Colonic mucosa (tissue), 4 donors: Measurements from ENCODE around the gene MSH4. TPM values are rescaled to one million over a fixed set of nuclear protein-coding genes. Genes with fewer than 3 reads are reported as not detected.
"Not testable (repeated sequence)": the region's sequence is repeated elsewhere in the genome, so short reads cannot be mapped to it uniquely, and the experiment has no call there.

ENCODE experiments used
- DNase-seq: peaks from one replicate; pipeline ENCODE4 v3.0.0-alpha.2; 2020
- H3K27ac ChIP-seq: fragments of 200-600 bp; one replicate; pipeline ENCODE4 v1.8.0; 2021
- H3K27me3 ChIP-seq: fragments of 200-600 bp; one replicate; pipeline ENCODE4 v1.8.0; 2021
- H3K36me3 ChIP-seq: fragments of 200-600 bp; one replicate; pipeline ENCODE4 v1.8.0; 2021
- H3K4me1 ChIP-seq: fragments of 200-600 bp; one replicate; pipeline ENCODE4 v1.8.0; 2021; ENCODE audit warnings: mild to moderate bottlenecking
- H3K4me3 ChIP-seq: fragments of 200-600 bp; one replicate; pipeline ENCODE4 v1.8.0; 2021
- H3K9ac ChIP-seq, 2 donors: one replicate each; pipeline ENCODE4 v1.7.0; 2013; ENCODE audit warnings: control low read depth in 2 of 2, low read depth in 2 of 2, low read length in 2 of 2
- H3K9me3 ChIP-seq: fragments of 200-600 bp; one replicate; pipeline ENCODE4 v1.8.0; 2021
- intact Hi-C: fragments of 100-400 bp; cut with DNase I; formaldehyde crosslinking; loops from one replicate; pipeline ENCODE4 v1.14.1; 2022
- total RNA-seq, 2 donors: library from RNA; stranded (reverse); fragmentation: NEBNext Ultra II Directional in 1 of 2; extraction: Animal tissue kit (Norgen Biotek cat#: 25700) in 1 of 2; gene quantifications; one replicate each; pipeline ENCODE4 v1.2.1, GENCODE V29; 2021
- TF ChIP-seq, protein P1 (sequence below): fragments of 200-600 bp; IDR thresholded peaks from one replicate; pipeline ENCODE4 v1.8.0; 2022; ENCODE audit warnings: antibody characterized with exemption, mild to moderate bottlenecking
- donor health status: healthy.
- donor health status: DM: no; HTN: no; CAD: no.
- donor health status: DM: no; HTN: no; CAD: no.

The MSH4 gene
- under 1 TPM; 0.16 to 0.20 TPM for total RNA-seq

DNA sequence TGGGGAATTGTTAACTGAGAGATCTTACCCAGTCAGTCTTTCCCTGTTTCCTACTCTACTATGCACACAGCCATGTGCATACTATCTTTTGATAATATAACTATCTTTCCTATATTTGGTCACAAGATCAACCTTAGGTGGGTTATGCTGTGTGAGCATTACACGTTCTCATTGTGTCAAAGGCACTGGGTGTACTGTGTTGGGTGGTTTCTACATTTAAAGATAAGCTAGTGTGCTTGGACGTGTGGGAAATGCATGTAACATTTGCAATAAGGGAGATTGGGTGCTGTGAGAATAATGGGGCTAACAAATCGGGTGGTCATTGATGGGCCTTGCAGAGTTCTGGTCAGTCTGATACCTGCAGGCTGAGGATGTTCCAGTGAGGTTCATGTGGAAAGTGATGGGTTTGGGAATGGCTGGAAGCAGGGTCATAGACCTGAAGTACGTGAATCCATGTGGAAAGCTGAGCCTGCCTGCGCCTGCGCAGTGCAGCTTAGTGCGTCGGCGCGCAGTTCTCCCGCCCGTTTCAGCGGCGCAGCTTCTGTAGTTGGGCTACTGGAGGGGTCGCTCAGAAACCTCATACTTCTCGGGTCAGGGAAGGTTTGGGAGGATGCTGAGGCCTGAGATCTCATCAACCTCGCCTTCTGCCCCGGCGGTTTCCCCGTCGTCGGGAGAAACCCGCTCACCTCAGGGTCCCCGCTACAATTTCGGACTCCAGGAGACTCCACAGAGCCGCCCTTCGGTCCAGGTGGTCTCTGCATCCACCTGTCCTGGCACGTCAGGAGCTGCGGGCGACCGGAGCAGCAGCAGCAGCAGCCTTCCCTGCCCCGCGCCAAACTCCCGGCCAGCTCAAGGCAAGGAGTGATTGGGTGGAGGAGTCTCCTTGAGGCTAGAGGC, at the start of gene MSH4:
Gene MSH4 (plus strand): TSS at position 507 of the 897 bp plus-strand sequence. CDS start 104 bp downstream, at position 611.
- H3K27ac ChIP-seq, result no peak within 1 kb of the TSS
- no peaks in the 10 kb centered on the region for H3K9me3 ChIP-seq
- no peak for DNase-seq
- no peak within 1 kb of the TSS for H3K9ac ChIP-seq
- H3K27me3 ChIP-seq, result no peaks in the 10 kb centered on the region
- H3K36me3 ChIP-seq, result peaks cover 10% of the 10 kb centered on the region
- H3K4me3 ChIP-seq, result no peak within 1 kb of the TSS
- H3K4me1 ChIP-seq, result no peaks in the 10 kb centered on the region
- TF ChIP-seq, protein P1, sequence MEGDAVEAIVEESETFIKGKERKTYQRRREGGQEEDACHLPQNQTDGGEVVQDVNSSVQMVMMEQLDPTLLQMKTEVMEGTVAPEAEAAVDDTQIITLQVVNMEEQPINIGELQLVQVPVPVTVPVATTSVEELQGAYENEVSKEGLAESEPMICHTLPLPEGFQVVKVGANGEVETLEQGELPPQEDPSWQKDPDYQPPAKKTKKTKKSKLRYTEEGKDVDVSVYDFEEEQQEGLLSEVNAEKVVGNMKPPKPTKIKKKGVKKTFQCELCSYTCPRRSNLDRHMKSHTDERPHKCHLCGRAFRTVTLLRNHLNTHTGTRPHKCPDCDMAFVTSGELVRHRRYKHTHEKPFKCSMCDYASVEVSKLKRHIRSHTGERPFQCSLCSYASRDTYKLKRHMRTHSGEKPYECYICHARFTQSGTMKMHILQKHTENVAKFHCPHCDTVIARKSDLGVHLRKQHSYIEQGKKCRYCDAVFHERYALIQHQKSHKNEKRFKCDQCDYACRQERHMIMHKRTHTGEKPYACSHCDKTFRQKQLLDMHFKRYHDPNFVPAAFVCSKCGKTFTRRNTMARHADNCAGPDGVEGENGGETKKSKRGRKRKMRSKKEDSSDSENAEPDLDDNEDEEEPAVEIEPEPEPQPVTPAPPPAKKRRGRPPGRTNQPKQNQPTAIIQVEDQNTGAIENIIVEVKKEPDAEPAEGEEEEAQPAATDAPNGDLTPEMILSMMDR, result no peak
- intact Hi-C loops, result no loop called here

DNA sequence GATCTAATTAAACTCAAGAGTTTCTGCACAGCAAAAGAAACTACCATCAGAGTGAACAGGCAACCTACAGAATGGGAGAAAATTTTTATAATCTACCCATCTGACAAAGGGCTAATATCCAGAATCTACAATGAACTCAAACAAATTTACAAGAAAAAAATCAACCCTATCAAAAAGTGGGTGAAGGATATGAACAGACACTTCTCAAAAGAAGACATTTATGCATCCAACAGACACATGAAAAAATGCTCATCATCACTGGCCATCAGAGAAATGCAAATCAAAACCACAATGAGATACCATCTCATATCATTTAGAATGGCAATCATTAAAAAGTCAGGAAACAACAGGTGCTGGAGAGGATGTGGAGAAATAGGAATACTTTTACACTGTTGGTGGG, 39.5 kb upstream of the MSH4 start:
- H3K27ac ChIP-seq, H3K4me3 ChIP-seq, H3K4me1 ChIP-seq, H3K27me3 ChIP-seq, H3K9ac ChIP-seq, intact Hi-C loops, H3K36me3 ChIP-seq, DNase-seq, H3K9me3 ChIP-seq: not testable (repeated sequence)

DNA sequence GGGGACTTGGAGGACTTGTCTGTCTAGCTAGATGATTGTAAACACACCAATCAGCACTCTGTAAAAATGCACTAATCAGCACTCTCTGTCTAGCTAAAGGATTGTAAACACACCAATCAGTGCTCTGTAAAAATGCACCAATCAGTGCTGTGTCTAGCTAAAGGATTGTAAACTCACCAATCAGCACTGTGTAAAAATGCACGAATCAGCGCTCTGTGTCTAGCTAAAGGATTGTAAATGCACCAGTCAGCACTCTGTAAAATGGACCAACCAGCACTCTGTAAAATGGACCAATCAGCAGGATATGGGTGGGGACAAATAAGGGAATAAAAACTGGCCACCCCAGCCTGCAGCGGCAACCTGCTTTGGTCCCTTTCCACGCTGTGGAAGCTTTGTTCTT, 38.1 kb upstream of the MSH4 start:
- DNase-seq, intact Hi-C loops, H3K27me3 ChIP-seq, H3K9me3 ChIP-seq, H3K36me3 ChIP-seq, H3K4me3 ChIP-seq, H3K9ac ChIP-seq, H3K4me1 ChIP-seq, H3K27ac ChIP-seq: not testable (repeated sequence)

DNA sequence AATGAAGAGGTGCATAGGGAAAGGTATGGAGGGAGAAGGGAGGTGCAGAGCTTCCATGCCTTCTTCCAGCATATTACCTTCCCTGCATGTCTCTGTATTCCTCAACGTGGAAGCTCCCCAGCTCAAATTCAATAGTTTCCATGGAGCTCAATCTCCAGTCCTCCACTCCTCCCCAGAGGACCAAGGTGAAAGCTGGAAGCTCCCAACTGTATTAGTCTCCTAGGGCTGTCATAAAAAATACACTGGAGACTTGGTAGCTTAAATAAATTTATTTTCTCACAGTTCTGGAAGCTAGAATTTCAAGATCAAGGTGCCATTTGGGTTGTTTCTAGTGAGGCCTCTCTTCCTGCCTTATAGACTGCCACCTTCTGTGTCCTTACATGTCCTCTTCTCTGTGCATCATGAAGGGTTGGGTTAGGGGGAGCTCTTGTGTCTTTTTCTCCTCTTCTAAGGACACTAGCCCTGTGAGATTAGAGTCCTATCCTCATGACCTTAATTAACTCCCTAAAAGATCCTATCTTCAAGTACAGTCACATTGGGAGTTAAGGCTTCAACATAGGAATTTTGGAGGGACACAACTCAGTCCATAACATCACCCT, 32.5 kb upstream of the MSH4 start:
- no peak for DNase-seq
- no peak overlapping the region for H3K4me3 ChIP-seq
- no peak overlapping the region for H3K9ac ChIP-seq
- no peak overlapping the region for H3K27ac ChIP-seq
- no peaks in the 10 kb centered on the region for H3K9me3 ChIP-seq
- H3K27me3 ChIP-seq, result no peaks in the 10 kb centered on the region
- TF ChIP-seq, protein P1, result no peak
- H3K36me3 ChIP-seq, result no peaks in the 10 kb centered on the region
- H3K4me1 ChIP-seq, result no peaks in the 10 kb centered on the region
- intact Hi-C loops, result no loop called here

DNA sequence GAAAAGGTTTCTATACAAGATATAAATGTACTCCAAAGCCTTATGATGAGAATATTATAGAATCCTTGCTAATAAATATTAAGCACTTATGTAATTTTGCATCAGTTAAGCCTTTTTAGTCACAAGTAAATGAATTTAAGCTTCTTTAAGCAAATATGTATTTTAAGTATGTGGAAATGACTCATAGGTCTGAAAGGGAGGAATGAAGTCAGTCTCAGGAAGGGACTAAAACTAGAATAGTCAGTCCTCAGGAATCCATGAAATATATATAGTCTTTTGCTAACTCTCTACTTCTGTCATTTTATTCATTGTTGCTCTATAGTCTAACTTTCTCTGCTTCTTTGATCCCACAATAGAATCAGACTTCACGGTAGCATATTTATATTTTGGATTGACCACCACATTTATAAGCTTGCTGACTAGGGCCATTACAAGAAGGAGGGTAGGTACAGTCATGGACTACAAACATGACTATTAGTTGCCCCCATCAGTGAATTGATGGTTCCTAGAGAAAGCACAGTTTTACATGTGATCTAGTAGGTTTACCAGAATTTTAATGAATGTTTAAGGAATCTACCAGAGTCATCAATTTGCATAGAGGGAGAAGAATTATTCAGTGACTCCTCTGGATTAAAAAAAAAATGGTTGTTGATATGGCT, 30.9 kb upstream of the MSH4 start:
- no peaks in the 10 kb centered on the region for H3K9me3 ChIP-seq
- H3K27ac ChIP-seq, result no peak overlapping the region
- no peaks in the 10 kb centered on the region for H3K4me1 ChIP-seq
- no peak overlapping the region for H3K4me3 ChIP-seq
- H3K9ac ChIP-seq, result no peak overlapping the region
- no peaks in the 10 kb centered on the region for H3K36me3 ChIP-seq
- intact Hi-C loops, result no loop called here
- no peak for DNase-seq
- no peaks in the 10 kb centered on the region for H3K27me3 ChIP-seq
- TF ChIP-seq, protein P1, result no peak

DNA sequence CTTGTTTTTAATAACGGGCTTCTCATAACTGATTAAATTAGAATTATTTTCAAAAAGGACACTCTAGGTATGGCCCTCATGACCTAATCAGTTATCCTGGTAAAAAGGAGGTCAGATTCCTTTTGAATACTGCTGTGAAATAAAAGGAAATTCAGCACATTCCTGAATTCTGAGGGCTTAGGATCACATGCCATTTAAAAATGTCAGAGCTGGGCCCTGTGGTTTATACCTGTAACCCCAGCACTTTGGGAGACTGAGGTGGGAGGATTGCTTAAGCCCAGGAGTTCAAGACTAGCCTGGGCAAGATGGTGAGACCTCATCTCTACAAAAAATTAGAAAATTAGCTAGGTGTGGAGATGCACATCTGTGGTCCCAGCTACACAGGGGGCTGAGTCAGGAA, 28.7 kb upstream of the MSH4 start:
- Histone ChIP-seq H3K9ac (no peak overlapping the region), H3K9me3 (no peaks in the 10 kb centered on the region), H3K4me1 (no peaks in the 10 kb centered on the region), H3K27ac (no peak overlapping the region), H3K27me3 (no peaks in the 10 kb centered on the region), H3K36me3 (no peaks in the 10 kb centered on the region), H3K4me3 (no peak overlapping the region)
- TF ChIP-seq, protein P1, result no peak
- intact Hi-C loops, result no loop called here
- DNase-seq, result no peak
